Smooth muscle cell (in vitro differentiated cells): ENCODE results near the gene NR3C1. TPM values are rescaled to one million over a fixed set of nuclear protein-coding genes. Genes with fewer than 3 reads are reported as not detected.
A peak's percentile ranks its signal among the peaks of the same experiment; 100 is the strongest.

Experiments
- DNase-seq: peaks from one replicate; lab custom pipeline; 2025; ENCODE audit not compliant: unreplicated experiment; lab: John Stamatoyannopoulos, UW
- H2AFZ ChIP-seq: fragments of 200-600 bp; sonication (generic); 2 replicates; pipeline ENCODE4 v1.6.0; 2016; ENCODE audit warnings: antibody characterized with exemption, low read depth, mild to moderate bottlenecking
- H3F3A ChIP-seq: fragments of 200-600 bp; sonication (generic); 2 replicates; pipeline ENCODE4 v1.6.0; 2017; ENCODE audit warnings: antibody characterized with exemption, low read depth
- H3K27ac ChIP-seq: fragments of 200-600 bp; sonication (generic); 2 replicates; pipeline ENCODE4 v1.5.1; 2016; ENCODE audit warnings: low read depth, mild to moderate bottlenecking
- H3K27me3 ChIP-seq: fragments of 200-600 bp; sonication (generic); 2 replicates; pipeline ENCODE4 v1.6.1; 2016; ENCODE audit warnings: low read depth, mild to moderate bottlenecking
- H3K36me3 ChIP-seq: fragments of 200-600 bp; sonication (generic); 2 replicates; pipeline ENCODE4 v1.5.1; 2016; ENCODE audit warnings: low read depth
- H3K4me1 ChIP-seq: fragments of 200-600 bp; sonication (generic); 2 replicates; pipeline ENCODE4 v1.5.1; 2016; ENCODE audit warnings: low read depth
- H3K4me2 ChIP-seq: fragments of 200-600 bp; sonication (generic); 2 replicates; pipeline ENCODE4 v1.6.0; 2016; ENCODE audit warnings: mild to moderate bottlenecking
- H3K4me3 ChIP-seq: fragments of 200-600 bp; sonication (generic); 2 replicates; pipeline ENCODE4 v1.5.1; 2016; ENCODE audit warnings: mild to moderate bottlenecking
- H3K79me2 ChIP-seq: fragments of 200-600 bp; sonication (generic); 2 replicates; pipeline ENCODE4 v1.6.0; 2016; ENCODE audit warnings: low read depth, mild to moderate bottlenecking
- H3K9ac ChIP-seq: fragments of 200-600 bp; sonication (generic); 2 replicates; pipeline ENCODE4 v1.6.0; 2016; ENCODE audit warnings: low read depth
- H3K9me3 ChIP-seq: fragments of 200-600 bp; sonication (generic); replicated peaks from 2 replicates; pipeline ENCODE4 v1.5.1; 2016; ENCODE audit warnings: low read depth
- H4K20me1 ChIP-seq: fragments of 200-600 bp; sonication (generic); 2 replicates; pipeline ENCODE4 v1.6.0; 2016; ENCODE audit warnings: low read depth
- CTCF ChIP-seq: fragments of 200-600 bp; sonication (generic); IDR thresholded peaks from 2 replicates; pipeline ENCODE4 v1.5.1; 2017; ENCODE audit warnings: borderline replicate concordance, mild to moderate bottlenecking, antibody characterized with exemption; ENCODE audit not compliant: insufficient read depth, poor library complexity, severe bottlenecking
- WGBS: methylation state at CpG from one replicate; pipeline ENCODE4 v1.1.7; 2016; ENCODE audit warnings: low lambda C conversion rate; 5-methylcytosine and 5-hydroxymethylcytosine counted together
- polyA plus RNA-seq: library from polyadenylated mRNA; unstranded; fragments of >200 nt; fragmentation: Nextera tagmentation; extraction: Ambion mirVana; gene quantifications from 2 replicates; pipeline ENCODE4 v1.2.1, GENCODE V29; 2016
- total RNA-seq: library from RNA; depleted of rRNA; stranded (reverse); fragments of >200 nt; gene quantifications from 2 replicates; pipeline ENCODE4 v1.2.3, GENCODE V29; 2014

Gene NR3C1
- total and polyA plus RNA-seq, 2 experiments from 2014 or later, result 76.5 to 101 TPM

DNA sequence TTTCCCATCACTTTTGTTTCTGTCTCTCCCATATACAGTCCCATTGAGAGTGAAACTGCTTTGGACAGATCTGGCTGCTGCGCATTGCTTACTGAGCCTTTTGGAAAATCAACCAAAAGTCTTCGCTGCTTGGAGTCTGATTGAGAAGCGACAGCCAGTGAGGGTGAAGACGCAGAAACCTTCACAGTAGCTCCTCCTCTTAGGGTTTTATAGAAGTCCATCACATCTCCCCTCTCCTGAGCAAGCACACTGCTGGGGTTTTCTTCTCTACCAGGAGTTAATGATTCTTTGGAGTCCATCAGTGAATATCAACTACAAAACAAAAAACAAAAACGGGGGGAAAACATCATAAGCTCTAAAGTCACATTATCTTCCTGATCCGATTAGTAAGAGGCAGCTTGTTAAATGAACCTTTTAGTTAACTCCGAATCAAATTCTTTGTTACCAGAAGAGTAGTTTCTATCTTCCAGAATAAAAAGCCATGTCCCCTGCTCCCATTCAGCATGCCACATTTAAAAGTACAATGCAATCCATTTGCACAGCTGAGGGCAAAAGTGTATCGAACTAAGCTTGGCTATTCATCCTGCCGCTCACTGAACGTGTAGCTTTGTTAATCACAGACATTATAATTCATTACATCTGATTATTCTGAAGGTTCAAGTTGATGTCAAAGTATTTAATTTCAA, 2.8 kb downstream of the NR3C1 start:
- Histone ChIP-seq H4K20me1 (peaks cover 70% of the 10 kb centered on the region), H3K4me2 (peak overlapping the region; percentile 89), H3K4me3 (peak overlapping the region; percentile 94), H3K79me2 (peaks cover 78% of the 10 kb centered on the region), H3K27ac (peak overlapping the region; percentile 100), H3K27me3 (no peaks in the 10 kb centered on the region), H3K9ac (peak overlapping the region; percentile 96), H3K4me1 (peaks cover 51% of the 10 kb centered on the region), H3F3A (peaks cover 4% of the 10 kb centered on the region), H2AFZ (no peak overlapping the region), H3K36me3 (no peaks in the 10 kb centered on the region), H3K9me3 (no peaks in the 10 kb centered on the region)
- no peak for TF ChIP-seq CTCF
- no peak for DNase-seq
- WGBS, result 66% methylated on average over 10 of the region's 10 CpGs

- H3K9me3 ChIP-seq, result no peaks in the 10 kb centered on the region
- H3K4me1 ChIP-seq, result peaks cover 54% of the 10 kb centered on the region
- H3K36me3 ChIP-seq, result no peaks in the 10 kb centered on the region
- whole genome bisulfite sequencing, result 80% methylated on average over 12 of the region's 12 CpGs
- no peak overlapping the region for H2AFZ ChIP-seq
- TF ChIP-seq CTCF, result no peak
- peak overlapping the region; percentile 54 for H3K9ac ChIP-seq
- no peak for DNase-seq
- peak overlapping the region; percentile 89 for H3K4me2 ChIP-seq
- H4K20me1 ChIP-seq, result peaks cover 78% of the 10 kb centered on the region
- H3K4me3 ChIP-seq, result peak overlapping the region; percentile 94
- H3K27ac ChIP-seq, result peak overlapping the region; percentile 100
- no peaks in the 10 kb centered on the region for H3K27me3 ChIP-seq
- peaks cover 86% of the 10 kb centered on the region for H3K79me2 ChIP-seq
- no peaks in the 10 kb centered on the region for H3F3A ChIP-seq
Observed at GRCh38 chr5:143399616-143400540, 3.6 kb downstream of the NR3C1 start.

GRCh38 chr5:143398451-143399237, 4.8 kb downstream of the NR3C1 start:
- Histone ChIP-seq H3K36me3 (no peaks in the 10 kb centered on the region), H3F3A (no peaks in the 10 kb centered on the region), H2AFZ (no peak overlapping the region), H3K4me2 (peak overlapping the region; percentile 89), H3K9me3 (no peaks in the 10 kb centered on the region), H3K4me1 (peaks cover 54% of the 10 kb centered on the region), H3K4me3 (peak overlapping the region; percentile 94), H3K9ac (peak overlapping the region; percentile 54), H3K27me3 (no peaks in the 10 kb centered on the region), H3K27ac (no peak overlapping the region), H3K79me2 (peaks cover 98% of the 10 kb centered on the region), H4K20me1 (peaks cover 91% of the 10 kb centered on the region)
- TF ChIP-seq CTCF, result no peak
- 62% methylated on average over 8 of the region's 8 CpGs for WGBS
- DNase-seq, result no peak
